GM20000 (cell line): ENCODE results near the gene HIPK3.

Experiments
- DNase-seq: peaks from one replicate; pipeline ENCODE4 v3.0.0; 2012; ENCODE audit warnings: low spot score
- CTCF ChIP-seq: IDR thresholded peaks from 2 replicates; pipeline ENCODE4 v1.5.1; 2012; ENCODE audit warnings: mild to moderate bottlenecking, control low read depth; ENCODE audit errors: extremely low read depth, missing control alignments

HIPK3 gene

GRCh38 chr11:33323421-33323820, 66.2 kb downstream of the HIPK3 start:
- no peak for TF ChIP-seq CTCF

DNA sequence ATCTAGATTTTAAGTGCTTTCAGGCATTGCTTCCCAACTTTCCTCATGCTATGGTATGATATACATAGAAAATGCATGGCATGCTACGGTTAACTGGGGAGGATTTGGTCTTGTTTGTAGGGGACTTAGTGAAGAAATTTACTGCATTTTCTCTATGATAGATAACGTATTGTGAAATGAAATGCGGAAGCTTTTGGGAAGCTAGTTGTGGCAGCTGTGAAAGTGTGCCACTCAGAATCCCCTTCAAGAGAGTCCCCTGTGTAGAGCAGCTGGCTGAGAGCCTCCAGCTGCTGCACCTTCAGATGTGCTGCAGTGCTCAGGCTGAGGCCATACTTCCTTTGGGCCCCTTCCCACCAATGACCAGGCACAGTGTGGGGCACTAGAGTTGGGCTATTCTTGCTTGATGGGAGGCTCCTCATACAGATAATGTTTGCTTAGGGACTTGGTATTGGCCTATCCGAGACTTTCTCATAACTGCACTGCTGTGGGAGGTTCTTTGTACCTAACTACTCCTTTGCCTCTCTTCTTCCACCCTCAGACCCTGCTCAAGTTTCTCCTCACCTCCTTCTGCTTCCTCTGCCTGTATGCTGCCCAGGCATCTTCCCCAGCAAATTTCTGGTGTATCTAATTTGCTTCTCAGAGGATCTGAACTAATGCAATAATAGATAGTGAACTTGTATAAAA, 67.3 kb downstream of the HIPK3 start:
- TF ChIP-seq CTCF = no peak
- DNase-seq = no peak

More at GRCh38 chr11:33323421-33323820, 66.2 kb downstream of the HIPK3 start:
- no peak for DNase-seq

DNA sequence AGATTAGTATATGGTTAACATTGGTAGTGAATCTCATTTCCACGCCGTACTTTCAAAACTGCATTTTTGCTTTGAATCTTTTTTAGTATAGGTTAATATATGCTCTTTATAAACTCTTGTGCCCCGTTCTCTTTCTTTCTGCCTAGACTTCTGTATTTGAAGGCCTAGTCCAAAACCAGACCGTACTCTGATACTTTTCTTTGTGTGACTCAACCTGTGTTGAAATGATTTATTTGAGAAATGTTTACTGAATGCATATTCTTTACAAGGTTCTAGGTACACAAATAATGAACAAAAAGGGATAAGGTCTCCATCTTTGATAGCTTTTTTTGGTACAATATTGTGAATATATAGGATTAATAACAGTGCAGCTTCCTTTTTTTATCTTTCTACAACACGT, 68.3 kb downstream of the HIPK3 start:
- DNase-seq = no peak
- no peak for TF ChIP-seq CTCF

- peak; percentile 38 for DNase-seq
- peak; percentile 44 for TF ChIP-seq CTCF
Measured at GRCh38 chr11:33329705-33330329, 72.6 kb downstream of the HIPK3 start.

GRCh38 chr11:33333816-33334215, 76.6 kb downstream of the HIPK3 start:
- no peak for TF ChIP-seq CTCF
- DNase-seq = no peak

DNA sequence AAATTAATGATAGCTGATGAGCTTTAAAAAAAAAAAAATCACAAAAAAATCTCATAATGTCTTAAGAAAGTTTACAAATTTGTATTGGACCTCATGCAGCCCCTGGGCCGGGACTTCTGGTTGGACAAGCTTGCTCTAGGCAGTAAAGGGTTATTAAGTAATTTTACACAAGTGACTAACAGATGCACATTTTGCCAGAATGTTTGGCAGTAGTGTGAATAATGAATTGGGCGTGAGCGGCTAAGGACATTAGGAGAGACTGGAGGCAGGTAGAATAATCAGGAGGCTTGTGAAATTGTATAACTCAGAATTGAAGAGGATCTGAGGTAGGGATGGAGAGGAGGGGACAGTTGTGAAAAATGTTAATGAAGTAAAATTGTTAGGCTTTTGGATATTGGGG, 77.4 kb downstream of the HIPK3 start:
- no peak for DNase-seq
- no peak for TF ChIP-seq CTCF

- no peak for TF ChIP-seq CTCF
- DNase-seq = no peak
Measured at GRCh38 chr11:33339247-33339646, 82.1 kb downstream of the HIPK3 start.
